ENCODE measurements around the gene HOXB6.

HOXB6 gene

DNA sequence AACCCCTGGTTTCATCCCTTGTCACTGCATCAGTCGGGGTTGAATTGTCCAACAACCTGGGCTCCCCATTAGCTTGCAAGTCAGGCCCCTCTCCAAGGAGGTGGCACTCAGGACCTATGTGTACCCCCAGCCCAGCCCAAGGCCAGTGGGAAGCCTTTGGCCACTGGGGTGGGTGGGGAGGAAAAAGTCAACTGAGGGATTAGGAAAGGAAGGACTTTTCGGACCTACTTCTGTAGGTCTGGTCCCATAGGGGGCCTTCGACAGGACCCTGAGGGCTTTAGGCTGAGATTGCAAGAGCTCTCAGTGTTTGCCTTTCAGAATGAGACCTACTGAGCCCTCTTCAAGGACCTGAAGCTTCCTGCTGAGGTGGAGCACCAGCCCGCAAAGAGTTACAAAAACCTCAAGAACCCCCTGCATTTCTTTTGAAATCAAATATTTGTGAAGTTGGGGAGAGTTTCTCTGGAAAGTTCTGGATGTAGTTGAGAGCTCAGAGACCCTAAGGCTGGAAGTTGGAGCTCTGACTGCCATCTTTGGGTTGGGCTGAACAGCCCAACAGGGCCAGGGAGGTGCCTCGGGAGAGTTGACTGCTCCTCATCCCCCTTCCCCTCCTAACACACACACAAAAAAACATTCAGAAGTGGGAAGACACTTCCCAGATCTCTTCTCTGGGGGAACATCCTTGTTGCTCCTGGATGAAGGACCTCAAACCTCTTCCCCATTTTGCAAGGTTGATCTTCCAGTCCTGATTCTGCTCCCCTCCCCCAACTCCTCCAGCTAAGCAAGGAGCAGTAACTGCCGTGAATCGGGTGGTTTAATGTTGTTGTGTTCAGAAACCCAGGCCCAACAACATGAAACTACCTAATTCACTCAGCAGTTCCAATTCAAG is 27.1 kb upstream of the HOXB6 start:
- TF ChIP-seq, protein P1, sequence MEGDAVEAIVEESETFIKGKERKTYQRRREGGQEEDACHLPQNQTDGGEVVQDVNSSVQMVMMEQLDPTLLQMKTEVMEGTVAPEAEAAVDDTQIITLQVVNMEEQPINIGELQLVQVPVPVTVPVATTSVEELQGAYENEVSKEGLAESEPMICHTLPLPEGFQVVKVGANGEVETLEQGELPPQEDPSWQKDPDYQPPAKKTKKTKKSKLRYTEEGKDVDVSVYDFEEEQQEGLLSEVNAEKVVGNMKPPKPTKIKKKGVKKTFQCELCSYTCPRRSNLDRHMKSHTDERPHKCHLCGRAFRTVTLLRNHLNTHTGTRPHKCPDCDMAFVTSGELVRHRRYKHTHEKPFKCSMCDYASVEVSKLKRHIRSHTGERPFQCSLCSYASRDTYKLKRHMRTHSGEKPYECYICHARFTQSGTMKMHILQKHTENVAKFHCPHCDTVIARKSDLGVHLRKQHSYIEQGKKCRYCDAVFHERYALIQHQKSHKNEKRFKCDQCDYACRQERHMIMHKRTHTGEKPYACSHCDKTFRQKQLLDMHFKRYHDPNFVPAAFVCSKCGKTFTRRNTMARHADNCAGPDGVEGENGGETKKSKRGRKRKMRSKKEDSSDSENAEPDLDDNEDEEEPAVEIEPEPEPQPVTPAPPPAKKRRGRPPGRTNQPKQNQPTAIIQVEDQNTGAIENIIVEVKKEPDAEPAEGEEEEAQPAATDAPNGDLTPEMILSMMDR (IDR thresholded peaks at IDR 0.05), result no peak
- no peaks in the 10 kb centered on the region for H3K9me3 ChIP-seq
- no peak overlapping the region for H3K27ac ChIP-seq
- H3K4me1 ChIP-seq, result peaks cover 0 to 16% (median 5%) of the 10 kb centered on the region in 4 donors
- no peaks in the 10 kb centered on the region for H3K36me3 ChIP-seq
- DNase-seq, result no peak
- H3K4me3 ChIP-seq, result no peak overlapping the region
- H3K27me3 ChIP-seq, result peaks cover 0 to 100% of the 10 kb centered on the region in 2 donors
- intact Hi-C loops (cut with DNase I; ENCODE audit: low total_unique reads), result no loop called here

DNA sequence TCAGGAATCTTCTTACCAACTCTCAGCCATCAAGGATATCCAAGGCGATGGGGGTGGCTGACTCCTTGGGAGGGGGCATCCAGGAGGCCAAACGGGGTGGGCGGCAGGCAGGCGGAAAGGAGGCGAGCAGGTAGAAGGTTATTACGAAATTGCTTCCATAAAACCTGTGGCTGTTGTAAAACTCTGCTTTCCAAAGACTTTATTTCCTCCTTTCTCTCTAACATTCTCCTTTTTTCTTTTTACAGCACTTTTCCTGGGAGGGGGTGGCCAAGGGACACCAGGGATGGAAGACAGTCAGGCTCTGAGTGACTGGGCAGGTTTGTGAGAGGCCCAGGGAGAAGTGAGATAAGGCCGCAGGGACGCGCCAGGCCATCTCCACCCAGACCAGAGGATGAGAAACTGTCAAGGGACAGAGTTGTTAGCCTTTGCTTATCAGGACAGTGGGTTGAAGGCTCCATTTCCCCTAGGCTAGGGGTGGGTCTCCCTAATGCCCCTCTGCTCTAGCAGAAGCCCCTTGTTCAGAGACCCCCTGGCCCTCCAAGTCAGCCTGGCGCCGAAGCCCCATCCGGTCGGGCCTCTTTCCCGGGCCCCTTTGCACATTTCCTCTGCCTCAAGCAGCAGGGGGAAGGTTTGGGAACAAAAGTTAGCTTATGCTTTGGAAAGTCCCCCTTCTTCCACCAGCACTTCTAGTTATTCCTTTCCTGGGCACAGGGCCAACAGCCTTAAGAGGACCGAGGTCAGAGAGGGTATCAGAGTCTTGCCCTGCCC is 26.3 kb upstream of the HOXB6 start:
- no peak for DNase-seq
- Histone ChIP-seq H3K36me3 (no peaks in the 10 kb centered on the region), H3K4me3 (no peak overlapping the region), H3K9me3 (no peaks in the 10 kb centered on the region), H3K27me3 (peaks cover 0 to 100% of the 10 kb centered on the region in 2 donors), H3K27ac (no peak overlapping the region), H3K4me1 (peaks cover 0 to 16% (median 9%) of the 10 kb centered on the region in 4 donors)
- TF ChIP-seq, protein P1 (IDR thresholded peaks at IDR 0.05), result no peak
- intact Hi-C loops (cut with DNase I; ENCODE audit: low total_unique reads), result no loop called here

DNA sequence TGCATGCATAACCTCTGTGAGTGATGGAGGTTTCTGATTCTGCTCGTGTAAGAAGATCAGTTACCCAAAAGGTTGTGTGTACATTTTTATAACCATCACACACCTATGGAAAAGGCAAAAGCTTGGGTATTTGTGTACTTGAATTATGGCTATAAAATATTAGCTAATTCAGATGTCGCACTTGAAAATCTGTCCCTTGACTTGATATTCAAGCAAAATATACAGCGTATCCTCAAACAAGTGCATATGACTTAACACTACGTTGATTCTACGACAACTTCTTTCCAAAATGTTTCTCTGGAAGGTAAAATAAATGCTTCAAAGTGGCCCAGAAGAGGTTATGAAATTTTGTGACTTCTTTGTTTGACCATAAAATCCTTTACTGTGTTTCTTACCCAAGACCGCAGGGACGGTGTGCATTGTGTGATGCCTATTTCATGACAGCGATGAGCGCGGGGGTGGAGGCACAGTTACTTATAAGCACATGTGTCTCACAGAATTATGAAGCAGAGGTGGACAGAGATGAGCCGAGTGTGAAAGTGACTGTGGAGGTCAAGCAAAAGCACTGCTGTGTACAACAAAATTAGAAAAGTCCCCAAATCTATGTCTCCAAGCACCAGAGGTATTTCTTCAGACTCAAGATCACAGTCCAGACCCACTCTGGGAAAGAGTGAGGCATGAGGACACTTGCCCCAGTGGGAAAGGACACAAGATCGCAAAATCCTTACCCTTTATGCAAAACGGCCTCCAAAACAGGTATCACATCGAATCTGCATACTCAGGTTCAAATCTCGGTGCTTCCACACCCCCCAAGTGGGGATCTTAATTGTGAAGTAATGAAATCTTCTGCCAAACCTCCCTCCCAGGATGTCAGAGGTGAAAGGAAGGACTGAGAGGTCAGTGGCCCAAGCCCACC is 25.5 kb upstream of the HOXB6 start:
- DNase-seq, result no peak
- Histone ChIP-seq H3K36me3 (no peaks in the 10 kb centered on the region), H3K4me3 (no peak overlapping the region), H3K27me3 (peaks cover 0 to 100% of the 10 kb centered on the region in 2 donors), H3K4me1 (peaks cover 0 to 25% (median 18%) of the 10 kb centered on the region in 4 donors), H3K9me3 (no peaks in the 10 kb centered on the region), H3K27ac (no peak overlapping the region)
- intact Hi-C loops (cut with DNase I; ENCODE audit: low total_unique reads), result no loop called here
- TF ChIP-seq, protein P1 (IDR thresholded peaks at IDR 0.05), result no peak

DNA sequence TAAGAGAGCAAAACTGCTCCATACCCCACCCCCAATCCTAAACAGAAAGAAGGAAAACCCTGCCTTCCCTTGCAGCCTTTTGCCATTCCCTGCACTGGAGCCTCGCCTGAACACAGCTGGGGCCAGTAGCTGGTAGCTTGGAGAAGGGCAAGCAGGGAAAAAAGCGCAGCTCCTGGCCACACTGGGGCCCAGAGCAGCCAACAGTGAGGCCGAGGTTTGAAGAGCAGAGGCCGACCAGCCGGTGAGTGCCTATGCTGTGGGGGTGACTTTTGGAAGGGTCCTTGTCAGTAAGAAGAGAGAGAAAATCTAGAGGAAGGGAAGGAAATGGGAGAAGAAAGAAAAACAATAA is 24.6 kb upstream of the HOXB6 start:
- Histone ChIP-seq H3K4me3 (no peak overlapping the region), H3K4me1 (peaks cover 0 to 30% (median 24%) of the 10 kb centered on the region in 4 donors), H3K36me3 (no peaks in the 10 kb centered on the region), H3K27ac (no peak overlapping the region), H3K27me3 (peaks cover 0 to 100% of the 10 kb centered on the region in 2 donors), H3K9me3 (no peaks in the 10 kb centered on the region)
- intact Hi-C loops (cut with DNase I; ENCODE audit: low total_unique reads), result no loop called here
- TF ChIP-seq, protein P1 (IDR thresholded peaks at IDR 0.05), result no peak
- no peak for DNase-seq
